ENCODE results near the gene IKBIP.
"Not testable (repeated sequence)": the region's sequence is repeated elsewhere in the genome, so short reads cannot be mapped to it uniquely, and the experiment has no call there.

The IKBIP gene

GRCh38 chr12:98579347-98579746, 65.2 kb downstream of the IKBIP start:
- no peak for DNase-seq (ENCODE audit: low spot score)
- TF ChIP-seq CTCF (IDR thresholded peaks at IDR 0.05; ENCODE audit: borderline replicate concordance, control extremely low read depth, extremely low read depth, insufficient read depth, missing control alignments), result no peak
- in situ Hi-C loops (cut with MboI; ENCODE audit: low sequenced_read_pairs, unreplicated experiment), result no loop called here

GRCh38 chr12:98578821-98579220, 65.8 kb downstream of the IKBIP start:
- no peak for DNase-seq (ENCODE audit: low spot score)
- in situ Hi-C loops (cut with MboI; ENCODE audit: low sequenced_read_pairs, unreplicated experiment), result no loop called here
- TF ChIP-seq CTCF (IDR thresholded peaks at IDR 0.05; ENCODE audit: borderline replicate concordance, control extremely low read depth, extremely low read depth, insufficient read depth, missing control alignments), result no peak

GRCh38 chr12:98578392-98578791, 66.2 kb downstream of the IKBIP start:
- no peak for TF ChIP-seq CTCF (IDR thresholded peaks at IDR 0.05; ENCODE audit: borderline replicate concordance, control extremely low read depth, extremely low read depth, insufficient read depth, missing control alignments)
- in situ Hi-C loops (cut with MboI; ENCODE audit: low sequenced_read_pairs, unreplicated experiment), result no loop called here
- no peak for DNase-seq (ENCODE audit: low spot score)

- DNase-seq (ENCODE audit: low spot score); in situ Hi-C loops (cut with MboI; ENCODE audit: low sequenced_read_pairs, unreplicated experiment): not testable (repeated sequence)
These were observed 67.8 kb downstream of the IKBIP start for GRCh38 chr12:98576795-98577194.

- DNase-seq (ENCODE audit: low spot score), result no peak
- no peak for TF ChIP-seq CTCF (IDR thresholded peaks at IDR 0.05; ENCODE audit: borderline replicate concordance, control extremely low read depth, extremely low read depth, insufficient read depth, missing control alignments)
- in situ Hi-C loops (cut with MboI; ENCODE audit: low sequenced_read_pairs, unreplicated experiment), result no loop called here
These were observed 69.6 kb downstream of the IKBIP start for GRCh38 chr12:98575013-98575412.
